Neural cell (in vitro differentiated cells): Measurements from ENCODE around the gene PACS1. TPM values are rescaled to one million over a fixed set of nuclear protein-coding genes. Genes with fewer than 3 reads are reported as not detected.

Source experiments
- H2AFZ ChIP-seq: fragments of 200-600, 300-800 bp; sonication (generic), shearing (Covaris generic); 2 replicates; pipeline ENCODE4 v1.6.0; 2014; ENCODE audit warnings: low read depth, mild to moderate bottlenecking, antibody characterized with exemption, low read length, moderate library complexity
- H3F3A ChIP-seq: fragments of 200-600 bp; shearing (Covaris generic); 2 replicates; pipeline ENCODE4 v1.6.1; 2016; ENCODE audit warnings: mild to moderate bottlenecking, moderate library complexity, mixed read lengths, antibody characterized with exemption, low read length; ENCODE audit not compliant: insufficient read depth, poor library complexity, severe bottlenecking
- H3K27ac ChIP-seq: fragments of 200-600, 300-800 bp; sonication (generic), shearing (Covaris generic); 2 replicates; pipeline ENCODE4 v1.5.1; 2014; ENCODE audit warnings: mild to moderate bottlenecking, low read length, moderate library complexity
- H3K27me3 ChIP-seq: fragments of 300-800, 200-600 bp; sonication (generic), shearing (Covaris generic); 2 replicates; pipeline ENCODE4 v1.6.0; 2014; ENCODE audit warnings: mild to moderate bottlenecking, low read depth, low read length, moderate library complexity; ENCODE audit not compliant: insufficient read depth
- H3K36me3 ChIP-seq: fragments of 300-800, 200-600 bp; sonication (generic), shearing (Covaris generic); 2 replicates; pipeline ENCODE4 v1.5.1; 2014; ENCODE audit warnings: mild to moderate bottlenecking, antibody characterized with exemption, low read length, moderate library complexity; ENCODE audit not compliant: insufficient read depth
- H3K4me2 ChIP-seq: fragments of 300-800, 200-600 bp; sonication (generic), shearing (Covaris generic); 2 replicates; pipeline ENCODE4 v1.6.0; 2014; ENCODE audit warnings: mild to moderate bottlenecking, low read length
- H3K4me3 ChIP-seq: fragments of 300-800, 200-600 bp; sonication (generic), shearing (Covaris generic); 2 replicates; pipeline ENCODE4 v1.5.1; 2014; ENCODE audit warnings: mild to moderate bottlenecking, low read length, moderate library complexity
- H3K79me2 ChIP-seq: fragments of 200-600 bp; shearing (Covaris generic); replicated peaks from 2 replicates; pipeline ENCODE4 v1.6.0; 2014; ENCODE audit warnings: mild to moderate bottlenecking, low read length, moderate library complexity; ENCODE audit not compliant: insufficient read depth
- H3K9ac ChIP-seq: fragments of 300-800, 200-600 bp; sonication (generic), shearing (Covaris generic); 2 replicates; pipeline ENCODE4 v1.6.1; 2016; ENCODE audit warnings: mild to moderate bottlenecking, low read length, mixed read lengths
- H3K9me2 ChIP-seq: fragments of 200-600 bp; shearing (Covaris generic); 2 replicates; pipeline ENCODE4 v1.6.1; 2016; ENCODE audit warnings: mild to moderate bottlenecking, low read length, mixed read lengths; ENCODE audit not compliant: insufficient read depth
- H3K9me3 ChIP-seq: fragments of 200-600, 300-800 bp; sonication (generic), shearing (Covaris generic); 2 replicates; pipeline ENCODE4 v1.6.1; 2016; ENCODE audit warnings: mild to moderate bottlenecking, mixed run types, low read length, moderate library complexity, mixed read lengths
- H4K20me1 ChIP-seq: fragments of 200-600 bp; shearing (Covaris generic); 2 replicates; pipeline ENCODE4 v1.6.1; 2016; ENCODE audit warnings: mild to moderate bottlenecking, mixed run types; ENCODE audit not compliant: insufficient read depth
- CTCF ChIP-seq: fragments of 450-650 bp; IDR thresholded peaks from 2 replicates; pipeline ENCODE4 v1.5.1; 2014; ENCODE audit warnings: antibody characterized with exemption, mild to moderate bottlenecking, moderate library complexity; ENCODE audit not compliant: poor library complexity, severe bottlenecking
- EP300 ChIP-seq: fragments of 450-650 bp; conservative IDR thresholded peaks from 2 replicates; pipeline ENCODE4 v1.6.1; 2014; ENCODE audit warnings: antibody characterized with exemption, mild to moderate bottlenecking, moderate library complexity; ENCODE audit not compliant: poor library complexity, severe bottlenecking
- EZH2 ChIP-seq: fragments of 200-600, 300-800 bp; shearing (Covaris generic), sonication (generic); IDR thresholded peaks from 2 replicates; pipeline ENCODE4 v1.6.1; 2014; ENCODE audit warnings: antibody characterized with exemption, low read length, borderline replicate concordance, mild to moderate bottlenecking; ENCODE audit not compliant: insufficient read depth, poor library complexity, severe bottlenecking
- MXI1 ChIP-seq: fragments of 450-650 bp; conservative IDR thresholded peaks from 2 replicates; pipeline ENCODE4 v1.6.1; 2014; ENCODE audit warnings: antibody characterized with exemption, mild to moderate bottlenecking; ENCODE audit not compliant: poor library complexity, severe bottlenecking
- RAD21 ChIP-seq: fragments of 450-650 bp; conservative IDR thresholded peaks from 2 replicates; pipeline ENCODE4 v1.6.1; 2014; ENCODE audit warnings: antibody characterized with exemption, mild to moderate bottlenecking, moderate library complexity
- SMC3 ChIP-seq: fragments of 450-650 bp; conservative IDR thresholded peaks from 2 replicates; pipeline ENCODE4 v1.6.1; 2014; ENCODE audit warnings: antibody characterized with exemption, mild to moderate bottlenecking, moderate library complexity; ENCODE audit not compliant: poor library complexity
- TAF1 ChIP-seq: IDR thresholded peaks from 2 replicates; pipeline ENCODE4 v1.6.1; 2012; ENCODE audit warnings: low read depth
- polyA plus RNA-seq: library from polyadenylated mRNA; depleted of rRNA; stranded (reverse); fragments of >200 nt; gene quantifications from 2 replicates; pipeline ENCODE4 v1.2.3, GENCODE V29; 2014
- TF ChIP-seq, protein P1 (sequence below): IDR thresholded peaks from 2 replicates; pipeline ENCODE4 v1.6.1; 2012; ENCODE audit warnings: borderline replicate concordance

PACS1 gene
- polyA plus RNA-seq, 1 donor from 2014 or later, result 14.4 TPM

DNA sequence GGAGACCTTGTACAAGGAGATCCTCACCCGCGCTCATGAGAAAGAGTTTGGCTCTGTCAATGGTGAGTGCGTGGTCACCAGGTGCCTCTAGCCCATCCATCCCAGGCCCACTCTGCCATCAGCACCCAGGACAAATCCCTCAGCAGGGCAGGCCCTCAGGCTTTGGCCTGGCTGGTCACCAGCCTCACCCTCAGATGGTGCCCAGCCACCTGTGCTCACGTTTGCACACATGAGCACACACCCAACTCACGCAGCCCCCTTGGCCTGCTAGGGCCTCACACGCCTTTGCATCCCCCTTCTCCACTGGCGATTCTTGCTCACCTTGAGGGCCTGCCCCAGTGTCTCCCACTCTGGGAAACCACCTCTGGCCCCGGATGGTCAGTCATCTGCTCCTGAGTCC, 194.3 kb downstream of the PACS1 start:
- Histone ChIP-seq H3K4me2 (no peak overlapping the region), H3K9ac (no peak overlapping the region), H3F3A (no peaks in the 10 kb centered on the region), H2AFZ (no peak overlapping the region), H4K20me1 (peaks cover 4% of the 10 kb centered on the region), H3K36me3 (peaks cover 8% of the 10 kb centered on the region), H3K4me3 (no peak overlapping the region), H3K9me2 (no peaks in the 10 kb centered on the region), H3K9me3 (no peaks in the 10 kb centered on the region), H3K27me3 (no peaks in the 10 kb centered on the region), H3K79me2 (peaks cover 15% of the 10 kb centered on the region), H3K27ac (no peak overlapping the region)
- no peak for TF ChIP-seq RAD21
- no peak for TF ChIP-seq EZH2
- TF ChIP-seq SMC3, result no peak
- TF ChIP-seq MXI1, result no peak
- TF ChIP-seq TAF1, result no peak
- TF ChIP-seq, protein P1, sequence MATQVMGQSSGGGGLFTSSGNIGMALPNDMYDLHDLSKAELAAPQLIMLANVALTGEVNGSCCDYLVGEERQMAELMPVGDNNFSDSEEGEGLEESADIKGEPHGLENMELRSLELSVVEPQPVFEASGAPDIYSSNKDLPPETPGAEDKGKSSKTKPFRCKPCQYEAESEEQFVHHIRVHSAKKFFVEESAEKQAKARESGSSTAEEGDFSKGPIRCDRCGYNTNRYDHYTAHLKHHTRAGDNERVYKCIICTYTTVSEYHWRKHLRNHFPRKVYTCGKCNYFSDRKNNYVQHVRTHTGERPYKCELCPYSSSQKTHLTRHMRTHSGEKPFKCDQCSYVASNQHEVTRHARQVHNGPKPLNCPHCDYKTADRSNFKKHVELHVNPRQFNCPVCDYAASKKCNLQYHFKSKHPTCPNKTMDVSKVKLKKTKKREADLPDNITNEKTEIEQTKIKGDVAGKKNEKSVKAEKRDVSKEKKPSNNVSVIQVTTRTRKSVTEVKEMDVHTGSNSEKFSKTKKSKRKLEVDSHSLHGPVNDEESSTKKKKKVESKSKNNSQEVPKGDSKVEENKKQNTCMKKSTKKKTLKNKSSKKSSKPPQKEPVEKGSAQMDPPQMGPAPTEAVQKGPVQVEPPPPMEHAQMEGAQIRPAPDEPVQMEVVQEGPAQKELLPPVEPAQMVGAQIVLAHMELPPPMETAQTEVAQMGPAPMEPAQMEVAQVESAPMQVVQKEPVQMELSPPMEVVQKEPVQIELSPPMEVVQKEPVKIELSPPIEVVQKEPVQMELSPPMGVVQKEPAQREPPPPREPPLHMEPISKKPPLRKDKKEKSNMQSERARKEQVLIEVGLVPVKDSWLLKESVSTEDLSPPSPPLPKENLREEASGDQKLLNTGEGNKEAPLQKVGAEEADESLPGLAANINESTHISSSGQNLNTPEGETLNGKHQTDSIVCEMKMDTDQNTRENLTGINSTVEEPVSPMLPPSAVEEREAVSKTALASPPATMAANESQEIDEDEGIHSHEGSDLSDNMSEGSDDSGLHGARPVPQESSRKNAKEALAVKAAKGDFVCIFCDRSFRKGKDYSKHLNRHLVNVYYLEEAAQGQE, result no peak

DNA sequence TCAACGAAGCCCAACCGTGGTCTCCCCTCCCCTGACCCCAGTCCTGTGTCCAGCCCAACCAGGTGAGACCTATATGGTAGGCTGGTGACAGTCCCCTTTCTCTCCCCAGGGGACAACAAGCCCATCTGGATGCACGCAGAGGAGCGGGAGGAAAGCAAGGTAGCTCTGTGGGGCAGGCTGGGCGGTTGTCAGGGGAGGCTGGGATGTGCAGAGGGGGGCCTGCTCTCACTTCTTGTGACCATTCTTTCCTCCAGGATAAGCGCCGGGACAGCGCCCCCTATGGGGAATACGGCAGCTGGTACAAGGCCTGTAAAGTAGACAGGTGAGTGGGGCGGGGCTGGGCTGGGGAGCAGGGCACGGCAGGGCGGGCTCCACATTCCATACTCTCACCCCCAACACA, 194.8 kb downstream of the PACS1 start:
- Histone ChIP-seq H3K79me2 (peaks cover 14% of the 10 kb centered on the region), H2AFZ (no peak overlapping the region), H3K27me3 (no peaks in the 10 kb centered on the region), H3K36me3 (peaks cover 3% of the 10 kb centered on the region), H3F3A (no peaks in the 10 kb centered on the region), H3K4me2 (no peak overlapping the region), H3K4me3 (no peak overlapping the region), H3K27ac (no peak overlapping the region), H4K20me1 (peaks cover 1% of the 10 kb centered on the region), H3K9me2 (no peaks in the 10 kb centered on the region), H3K9ac (no peak overlapping the region), H3K9me3 (no peaks in the 10 kb centered on the region)
- no peak for TF ChIP-seq EP300
- TF ChIP-seq CTCF, result peak; percentile 39
